GM21529 (cell line): ENCODE results near the gene JARID2.
"Not testable (repeated sequence)": the region's sequence is repeated elsewhere in the genome, so short reads cannot be mapped to it uniquely, and the experiment has no call there.

Experiments used
- ATAC-seq: cut with Tn5 transposase; IDR thresholded peaks from one replicate; pipeline ENCODE4 v1.9.1; 2021; ENCODE audit not compliant: unreplicated experiment

The JARID2 gene

GRCh38 chr6:15287670-15288375 lies 42.0 kb downstream of the JARID2 start:
- ATAC-seq = peak; percentile 98

- no peak for ATAC-seq
Observed at GRCh38 chr6:15288856-15289255, 43.0 kb downstream of the JARID2 start.

GRCh38 chr6:15289456-15289855 lies 43.6 kb downstream of the JARID2 start:
- not testable (repeated sequence) for ATAC-seq

- no peak for ATAC-seq
Observed at GRCh38 chr6:15290067-15290680, 44.3 kb downstream of the JARID2 start.

GRCh38 chr6:15290962-15291704 lies 45.3 kb downstream of the JARID2 start:
- no peak for ATAC-seq

DNA sequence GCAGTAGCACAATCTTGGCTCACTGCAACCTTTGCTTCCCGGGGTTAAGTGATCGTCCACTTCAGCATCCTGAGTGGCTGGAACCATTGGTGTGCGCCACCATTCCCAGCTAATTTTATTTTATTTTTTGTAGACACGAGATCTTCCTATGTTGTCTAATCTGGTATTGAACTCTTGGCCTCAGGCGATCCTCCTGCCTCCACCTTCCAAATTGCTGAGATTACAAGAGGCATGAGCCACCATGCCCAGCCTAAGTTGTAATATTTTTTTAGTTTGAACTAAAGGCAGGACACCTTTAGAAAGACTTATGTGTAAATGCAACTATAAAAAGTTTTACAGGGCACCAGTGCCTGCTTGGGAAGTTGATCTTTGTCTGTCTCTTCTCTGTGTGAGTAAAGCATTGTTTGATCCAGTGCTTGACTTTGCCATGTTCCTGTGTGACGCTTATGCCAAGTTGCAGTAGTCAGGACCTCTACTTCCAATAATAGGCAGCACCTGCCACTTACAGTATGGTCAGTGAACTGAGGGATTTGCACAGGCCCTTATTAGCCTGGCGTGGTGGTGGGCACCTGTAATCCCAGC lies 46.9 kb downstream of the JARID2 start:
- no peak for ATAC-seq

- ATAC-seq = no peak
Observed at GRCh38 chr6:15293674-15294073, 47.8 kb downstream of the JARID2 start.

- ATAC-seq = no peak
Observed at GRCh38 chr6:15294504-15294903, 48.6 kb downstream of the JARID2 start.

- ATAC-seq = no peak
Observed at GRCh38 chr6:15296249-15296648, 50.4 kb downstream of the JARID2 start.

DNA sequence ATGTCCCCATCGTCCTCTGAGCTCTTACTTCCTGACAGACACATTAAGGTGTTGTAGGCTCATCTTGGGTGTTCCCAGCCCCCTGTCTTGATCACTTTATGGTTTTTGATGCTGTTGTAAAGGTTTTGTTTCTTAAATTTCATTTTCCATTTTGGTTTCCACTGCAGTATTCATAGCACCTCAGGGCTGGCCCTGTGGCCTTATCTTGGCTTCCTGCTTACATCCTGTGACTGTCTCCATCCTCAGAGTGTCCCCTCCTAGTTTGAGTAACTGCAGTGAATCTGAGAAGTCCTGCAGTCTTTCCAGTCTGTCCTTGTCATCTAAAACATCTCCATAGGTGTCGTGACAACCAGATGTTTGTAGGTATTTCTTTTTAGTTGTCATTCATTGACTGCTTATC lies 50.9 kb downstream of the JARID2 start:
- ATAC-seq = peak; percentile 60

DNA sequence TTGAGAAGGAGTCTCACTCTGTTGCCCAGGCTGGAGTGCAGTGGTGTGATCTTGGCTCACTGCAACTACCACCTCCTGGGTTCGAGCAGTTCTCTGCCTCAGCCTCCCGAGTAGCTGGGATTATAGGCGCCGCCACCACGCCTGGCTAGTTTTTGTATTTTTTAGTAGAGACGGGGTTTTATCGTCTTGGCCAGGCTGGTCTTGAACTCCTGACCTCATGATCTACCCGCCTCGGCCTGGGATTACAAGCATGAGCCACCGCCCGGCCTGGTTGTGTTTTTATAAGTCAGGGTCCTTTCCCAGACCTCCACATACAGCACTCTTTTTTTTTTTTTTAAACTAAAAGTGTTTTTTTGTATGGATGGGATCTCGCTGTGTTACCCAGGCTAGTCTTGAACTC lies 51.3 kb downstream of the JARID2 start:
- ATAC-seq = not testable (repeated sequence)

DNA sequence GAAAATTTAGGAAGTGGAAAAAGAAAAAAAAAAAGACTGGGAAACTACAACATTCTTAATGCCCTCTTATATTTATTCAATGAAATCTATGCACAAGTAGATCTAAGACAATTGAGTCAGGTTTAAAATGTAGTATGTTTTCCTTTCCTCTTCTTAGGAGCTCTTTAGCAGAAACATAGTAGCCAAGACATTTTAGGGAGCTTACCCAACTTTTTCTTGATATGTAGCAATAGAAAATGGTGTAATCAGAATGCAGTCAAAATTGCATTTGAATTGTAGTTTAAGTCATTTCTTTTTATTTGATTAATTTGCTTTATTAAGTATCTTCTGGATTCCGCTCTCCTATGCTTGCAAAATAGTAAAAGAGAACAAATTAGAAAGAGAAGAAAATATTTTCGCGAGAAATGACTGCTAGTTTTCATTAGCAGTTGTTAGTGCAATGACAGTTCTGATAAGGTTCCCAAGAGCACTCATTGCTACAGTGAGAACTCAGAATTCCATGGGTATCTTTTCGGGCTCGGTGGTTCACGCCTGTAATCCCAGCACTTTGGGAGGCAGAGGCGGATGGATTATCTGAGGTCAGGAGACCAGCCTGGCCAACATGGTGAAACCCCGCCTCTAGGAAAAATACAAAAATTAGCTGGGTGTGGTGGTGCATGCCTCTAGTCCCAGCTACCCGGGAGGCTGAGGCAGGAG lies 52.2 kb downstream of the JARID2 start:
- ATAC-seq = no peak

DNA sequence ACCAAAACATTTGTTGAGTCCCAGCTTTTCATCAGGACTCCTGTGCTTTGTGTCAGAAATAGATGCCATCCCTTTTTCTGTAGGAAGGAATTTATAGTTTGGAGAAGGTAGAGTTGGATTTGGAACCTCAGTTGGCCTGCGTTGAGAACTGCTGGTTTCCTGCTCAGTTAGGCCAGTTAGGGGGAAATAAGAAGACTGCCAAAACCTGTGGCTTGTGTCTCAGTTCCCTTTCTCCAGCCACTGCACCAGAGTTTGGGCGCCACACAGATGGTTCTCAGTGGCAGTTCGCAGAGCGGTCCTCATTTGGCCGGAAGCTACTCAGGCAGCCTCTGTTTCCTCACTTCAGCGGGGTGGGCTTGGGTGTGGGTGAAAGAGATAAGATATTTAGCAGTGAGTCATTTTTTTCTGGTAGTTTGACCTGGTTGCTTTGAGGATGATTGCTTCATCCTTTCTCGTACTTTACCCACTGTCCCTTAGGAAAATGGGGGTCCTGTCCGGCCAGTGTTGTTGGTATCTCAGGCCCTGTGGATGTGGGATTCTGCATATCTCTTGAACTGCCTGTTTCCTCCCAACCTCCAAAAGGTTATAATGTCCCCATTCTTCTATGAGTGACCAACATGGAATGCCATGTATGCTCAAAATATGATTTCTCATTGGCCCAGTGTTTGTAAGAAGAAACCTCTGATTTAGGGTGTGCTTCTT lies 53.7 kb downstream of the JARID2 start:
- ATAC-seq = peak; percentile 82

DNA sequence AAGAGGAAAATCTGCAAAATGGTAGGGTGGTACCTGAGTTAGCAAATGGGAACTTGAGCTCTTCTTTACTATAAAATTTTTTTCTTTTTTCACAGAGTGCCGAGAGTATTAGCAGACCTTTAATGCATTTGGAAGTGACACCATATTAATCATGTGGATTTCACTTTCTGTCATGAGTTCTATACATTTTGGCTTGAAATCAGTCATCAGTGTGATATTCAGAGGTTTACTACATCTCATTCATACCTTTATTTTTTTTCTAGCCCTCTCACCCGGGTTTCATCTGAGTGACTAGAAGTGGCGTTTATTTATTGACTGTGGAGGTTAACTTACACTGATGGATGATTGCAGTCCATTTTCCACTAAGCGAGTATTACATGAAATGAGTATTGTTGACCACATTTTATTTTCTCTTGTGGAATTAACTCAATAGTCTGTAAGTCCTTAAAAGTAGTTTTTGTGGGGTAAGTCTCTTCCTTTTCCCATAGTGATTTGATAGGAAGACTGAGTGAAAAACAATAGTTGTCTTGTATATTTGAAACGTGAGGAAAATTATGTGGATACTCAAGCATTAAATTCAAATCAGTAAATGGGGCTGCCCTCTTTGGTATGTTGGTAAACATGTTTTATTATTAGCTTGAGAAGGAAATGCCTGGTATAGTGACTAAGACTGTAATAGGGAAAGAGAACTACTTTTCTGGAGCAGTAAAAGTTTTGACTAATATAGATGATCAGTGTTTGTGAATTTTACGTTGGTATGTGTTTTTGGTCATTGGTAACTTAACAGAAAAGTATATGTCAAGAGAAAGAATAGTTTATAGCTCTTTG lies 55.5 kb downstream of the JARID2 start:
- ATAC-seq = no peak

GRCh38 chr6:15303162-15303919 lies 57.5 kb downstream of the JARID2 start:
- no peak for ATAC-seq

- no peak for ATAC-seq
Observed at GRCh38 chr6:15303920-15304291, 58.0 kb downstream of the JARID2 start.

- ATAC-seq = no peak
Observed at GRCh38 chr6:15304337-15305042, 58.6 kb downstream of the JARID2 start.

- no peak for ATAC-seq
Observed at GRCh38 chr6:15305496-15305895, 59.6 kb downstream of the JARID2 start.
